ENCODE data around the gene GPX2.

GRCh38 chr14:64971491-64971942 is 29.0 kb upstream of the GPX2 start:
- TF ChIP-seq EZH2 (IDR thresholded peaks at IDR 0.05; ENCODE audit: low read depth, unreplicated experiment) (no peak), POLR2AphosphoS5 (IDR thresholded peaks at IDR 0.05; ENCODE audit: low read depth) (no peak), CTCF (conservative IDR thresholded peaks at IDR 0.05; ENCODE audit: low read depth in 2 of 2) (no peak)
- TF ChIP-seq, protein P1, sequence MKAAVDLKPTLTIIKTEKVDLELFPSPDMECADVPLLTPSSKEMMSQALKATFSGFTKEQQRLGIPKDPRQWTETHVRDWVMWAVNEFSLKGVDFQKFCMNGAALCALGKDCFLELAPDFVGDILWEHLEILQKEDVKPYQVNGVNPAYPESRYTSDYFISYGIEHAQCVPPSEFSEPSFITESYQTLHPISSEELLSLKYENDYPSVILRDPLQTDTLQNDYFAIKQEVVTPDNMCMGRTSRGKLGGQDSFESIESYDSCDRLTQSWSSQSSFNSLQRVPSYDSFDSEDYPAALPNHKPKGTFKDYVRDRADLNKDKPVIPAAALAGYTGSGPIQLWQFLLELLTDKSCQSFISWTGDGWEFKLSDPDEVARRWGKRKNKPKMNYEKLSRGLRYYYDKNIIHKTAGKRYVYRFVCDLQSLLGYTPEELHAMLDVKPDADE (IDR thresholded peaks at IDR 0.05), result no peak
- TF ChIP-seq, protein P2, sequence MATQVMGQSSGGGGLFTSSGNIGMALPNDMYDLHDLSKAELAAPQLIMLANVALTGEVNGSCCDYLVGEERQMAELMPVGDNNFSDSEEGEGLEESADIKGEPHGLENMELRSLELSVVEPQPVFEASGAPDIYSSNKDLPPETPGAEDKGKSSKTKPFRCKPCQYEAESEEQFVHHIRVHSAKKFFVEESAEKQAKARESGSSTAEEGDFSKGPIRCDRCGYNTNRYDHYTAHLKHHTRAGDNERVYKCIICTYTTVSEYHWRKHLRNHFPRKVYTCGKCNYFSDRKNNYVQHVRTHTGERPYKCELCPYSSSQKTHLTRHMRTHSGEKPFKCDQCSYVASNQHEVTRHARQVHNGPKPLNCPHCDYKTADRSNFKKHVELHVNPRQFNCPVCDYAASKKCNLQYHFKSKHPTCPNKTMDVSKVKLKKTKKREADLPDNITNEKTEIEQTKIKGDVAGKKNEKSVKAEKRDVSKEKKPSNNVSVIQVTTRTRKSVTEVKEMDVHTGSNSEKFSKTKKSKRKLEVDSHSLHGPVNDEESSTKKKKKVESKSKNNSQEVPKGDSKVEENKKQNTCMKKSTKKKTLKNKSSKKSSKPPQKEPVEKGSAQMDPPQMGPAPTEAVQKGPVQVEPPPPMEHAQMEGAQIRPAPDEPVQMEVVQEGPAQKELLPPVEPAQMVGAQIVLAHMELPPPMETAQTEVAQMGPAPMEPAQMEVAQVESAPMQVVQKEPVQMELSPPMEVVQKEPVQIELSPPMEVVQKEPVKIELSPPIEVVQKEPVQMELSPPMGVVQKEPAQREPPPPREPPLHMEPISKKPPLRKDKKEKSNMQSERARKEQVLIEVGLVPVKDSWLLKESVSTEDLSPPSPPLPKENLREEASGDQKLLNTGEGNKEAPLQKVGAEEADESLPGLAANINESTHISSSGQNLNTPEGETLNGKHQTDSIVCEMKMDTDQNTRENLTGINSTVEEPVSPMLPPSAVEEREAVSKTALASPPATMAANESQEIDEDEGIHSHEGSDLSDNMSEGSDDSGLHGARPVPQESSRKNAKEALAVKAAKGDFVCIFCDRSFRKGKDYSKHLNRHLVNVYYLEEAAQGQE (IDR thresholded peaks at IDR 0.05; ENCODE audit: unreplicated experiment), result no peak

Measured in GM23338 (cell line).